DOHH2 (cell line): Measurements from ENCODE around the gene CAMTA1.

Experiments used
- H3F3A ChIP-seq: fragments of 200-600 bp; sonication (generic), shearing (Covaris generic); 2 replicates; pipeline ENCODE4 v1.6.0; 2016; ENCODE audit warnings: antibody characterized with exemption, mild to moderate bottlenecking; ENCODE audit not compliant: control insufficient read depth, insufficient read depth
- H3K27ac ChIP-seq: fragments of 200-600 bp; sonication (generic); 2 replicates; pipeline ENCODE4 v1.5.1; 2014; ENCODE audit warnings: low read depth, mild to moderate bottlenecking, low read length, moderate library complexity
- H3K27me3 ChIP-seq: fragments of 200-600 bp; sonication (generic); 2 replicates; pipeline ENCODE4 v1.6.1; 2014; ENCODE audit warnings: mild to moderate bottlenecking, low read length, mixed read lengths; ENCODE audit not compliant: control insufficient read depth
- H3K36me3 ChIP-seq: fragments of 200-600 bp; sonication (generic); 2 replicates; pipeline ENCODE4 v1.6.1; 2014; ENCODE audit warnings: mild to moderate bottlenecking, low read length, moderate library complexity, mixed read lengths; ENCODE audit not compliant: control insufficient read depth
- H3K4me1 ChIP-seq: fragments of 200-600 bp; sonication (generic); 2 replicates; pipeline ENCODE4 v1.6.1; 2014; ENCODE audit warnings: mild to moderate bottlenecking, low read length, mixed read lengths; ENCODE audit not compliant: control insufficient read depth
- H3K4me2 ChIP-seq: fragments of 200-600 bp; sonication (generic); 2 replicates; pipeline ENCODE4 v1.6.0; 2014; ENCODE audit warnings: mild to moderate bottlenecking, low read length, moderate library complexity
- H3K4me3 ChIP-seq: fragments of 200-600 bp; sonication (generic); 2 replicates; pipeline ENCODE4 v1.5.1; 2014; ENCODE audit warnings: mild to moderate bottlenecking, low read length, mixed read lengths
- H3K79me2 ChIP-seq: fragments of 200-600 bp; sonication (generic); 2 replicates; pipeline ENCODE4 v1.6.1; 2014; ENCODE audit warnings: mild to moderate bottlenecking, low read length, mixed read lengths; ENCODE audit not compliant: control insufficient read depth
- H3K9me2 ChIP-seq: fragments of 200-600 bp; sonication (generic); replicated peaks from 2 replicates; pipeline ENCODE4 v1.6.1; 2014; ENCODE audit warnings: mild to moderate bottlenecking, low read length, mixed read lengths; ENCODE audit not compliant: control insufficient read depth
- H3K9me3 ChIP-seq: fragments of 200-600 bp; sonication (generic); 2 replicates; pipeline ENCODE4 v1.6.1; 2014; ENCODE audit warnings: antibody characterized with exemption, low read length, mixed read lengths; ENCODE audit not compliant: control insufficient read depth, insufficient read depth
- H4K20me1 ChIP-seq: fragments of 200-600 bp; sonication (generic); 2 replicates; pipeline ENCODE4 v1.6.0; 2014; ENCODE audit warnings: low read depth, mild to moderate bottlenecking, antibody characterized with exemption, low read length, moderate library complexity; ENCODE audit not compliant: control insufficient read depth, insufficient read depth
- CTCF ChIP-seq: fragments of 200-600 bp; sonication (generic); IDR thresholded peaks from one replicate; pipeline ENCODE4 v1.5.1; 2014; ENCODE audit warnings: antibody characterized with exemption, mild to moderate bottlenecking, low read depth, low read length; ENCODE audit not compliant: poor library complexity, severe bottlenecking
- EZH2phosphoT487 ChIP-seq: fragments of 200-600 bp; sonication (generic); IDR thresholded peaks from 2 replicates; pipeline ENCODE4 v1.6.1; 2017; ENCODE audit warnings: borderline replicate concordance, mild to moderate bottlenecking, antibody characterized with exemption, low read length, moderate library complexity, mixed read lengths

The CAMTA1 gene

GRCh38 chr1:6941786-6942185 is 156.5 kb downstream of the CAMTA1 start:
- TF ChIP-seq EZH2phosphoT487, result no peak
- TF ChIP-seq CTCF, result no peak

DNA sequence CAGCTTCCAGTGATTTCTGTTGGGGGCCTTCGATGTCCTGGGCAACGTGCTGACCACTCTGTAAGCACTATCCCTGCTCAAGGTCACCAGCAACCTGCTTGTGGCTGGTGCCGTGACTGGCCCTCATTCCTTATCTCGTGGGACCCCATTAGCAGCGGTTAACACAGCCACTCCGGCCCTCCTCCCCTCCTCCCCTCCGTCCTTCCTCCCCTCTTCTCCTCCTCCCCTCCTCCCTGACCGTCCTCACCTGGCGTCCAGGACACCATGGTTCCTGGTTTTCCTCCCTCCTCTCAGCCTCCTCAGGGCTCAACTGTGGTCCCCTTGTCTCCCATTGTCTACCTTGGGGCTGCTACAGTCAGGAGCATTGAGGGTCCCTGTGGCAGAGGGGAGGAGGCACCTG is 157.7 kb downstream of the CAMTA1 start:
- Histone ChIP-seq H3K9me3 (no peaks in the 10 kb centered on the region), H3F3A (peaks cover 8% of the 10 kb centered on the region; the same call in 1 of the 2 replicates), H4K20me1 (no peaks in the 10 kb centered on the region), H3K27me3 (no peaks in the 10 kb centered on the region), H3K4me2 (no peak overlapping the region), H3K4me3 (no peak overlapping the region), H3K27ac (no peak overlapping the region), H3K36me3 (no peaks in the 10 kb centered on the region), H3K4me1 (peaks cover 30% of the 10 kb centered on the region), H3K9me2 (no peaks in the 10 kb centered on the region), H3K79me2 (no peaks in the 10 kb centered on the region)
- TF ChIP-seq CTCF (no peak), EZH2phosphoT487 (no peak)

More at GRCh38 chr1:6941786-6942185, 156.5 kb downstream of the CAMTA1 start:
- Histone ChIP-seq H3K4me1 (peaks cover 18% of the 10 kb centered on the region), H3K4me3 (no peak overlapping the region), H3K79me2 (no peaks in the 10 kb centered on the region), H3K9me3 (no peaks in the 10 kb centered on the region), H3K4me2 (no peak overlapping the region), H4K20me1 (no peaks in the 10 kb centered on the region), H3K27ac (no peak overlapping the region), H3F3A (peaks cover 6% of the 10 kb centered on the region; the same call in 1 of the 2 replicates), H3K36me3 (no peaks in the 10 kb centered on the region), H3K9me2 (no peaks in the 10 kb centered on the region), H3K27me3 (no peaks in the 10 kb centered on the region)

- H3K36me3 ChIP-seq, result no peaks in the 10 kb centered on the region
- H3K9me2 ChIP-seq, result no peaks in the 10 kb centered on the region
- H3F3A ChIP-seq, result peaks cover 8% of the 10 kb centered on the region; the same call in 1 of the 2 replicates
- no peaks in the 10 kb centered on the region for H3K79me2 ChIP-seq
- no peaks in the 10 kb centered on the region for H3K27me3 ChIP-seq
- H3K4me3 ChIP-seq, result no peak overlapping the region
- H3K27ac ChIP-seq, result no peak overlapping the region
- H3K9me3 ChIP-seq, result no peaks in the 10 kb centered on the region
- no peaks in the 10 kb centered on the region for H4K20me1 ChIP-seq
- H3K4me2 ChIP-seq, result no peak overlapping the region
- H3K4me1 ChIP-seq, result peaks cover 42% of the 10 kb centered on the region
- no peak for TF ChIP-seq EZH2phosphoT487
- TF ChIP-seq CTCF, result no peak
Measured at GRCh38 chr1:6944434-6944833, 159.2 kb downstream of the CAMTA1 start.

- Histone ChIP-seq H3K27me3 (no peaks in the 10 kb centered on the region), H3K27ac (no peak overlapping the region), H3F3A (peaks cover 8% of the 10 kb centered on the region; the same call in 1 of the 2 replicates), H3K4me1 (peaks cover 49% of the 10 kb centered on the region), H4K20me1 (no peaks in the 10 kb centered on the region), H3K36me3 (no peaks in the 10 kb centered on the region), H3K4me3 (no peak overlapping the region), H3K4me2 (no peak overlapping the region), H3K79me2 (no peaks in the 10 kb centered on the region), H3K9me2 (no peaks in the 10 kb centered on the region), H3K9me3 (no peaks in the 10 kb centered on the region)
- no peak for TF ChIP-seq CTCF
- TF ChIP-seq EZH2phosphoT487, result no peak
Measured at GRCh38 chr1:6947952-6948351, 162.7 kb downstream of the CAMTA1 start.
